Neural crest cell (in vitro differentiated cells): ENCODE results near the gene ITIH6. TPM values are rescaled to one million over a fixed set of nuclear protein-coding genes. Genes with fewer than 3 reads are reported as not detected.
"Not testable (repeated sequence)": the region's sequence is repeated elsewhere in the genome, so short reads cannot be mapped to it uniquely, and the experiment has no call there.

Experiments
- DNase-seq: peaks from one replicate; pipeline ENCODE4 v3.0.0; 2021; ENCODE audit warnings: low read depth, mixed read lengths, low spot score
- H3K27ac Mint-ChIP-seq: one replicate; pipeline ENCODE4 v1.8.0; 2021; ENCODE audit warnings: mild to moderate bottlenecking, mixed read lengths; ENCODE audit not compliant: unreplicated experiment
- H3K27me3 Mint-ChIP-seq: 2 replicates; pipeline ENCODE4 v1.8.0; 2021; ENCODE audit warnings: low read depth, mild to moderate bottlenecking, mixed read lengths
- H3K36me3 Mint-ChIP-seq: 2 replicates; pipeline ENCODE4 v1.8.0; 2021; ENCODE audit warnings: low read depth, mild to moderate bottlenecking, mixed read lengths
- H3K4me1 Mint-ChIP-seq: 2 replicates; pipeline ENCODE4 v1.8.0; 2021; ENCODE audit warnings: mixed read lengths
- H3K4me3 Mint-ChIP-seq: one replicate; pipeline ENCODE4 v1.8.0; 2021; ENCODE audit warnings: mild to moderate bottlenecking, mixed read lengths
- H3K9me3 Mint-ChIP-seq: 2 replicates; pipeline ENCODE4 v1.8.0; 2021; ENCODE audit warnings: mixed read lengths
- CTCF ChIP-seq: fragments of 200-600 bp; sonication (generic); conservative IDR thresholded peaks from 2 replicates; pipeline ENCODE4 v1.5.0; 2021; ENCODE audit warnings: antibody characterized with exemption, mild to moderate bottlenecking
- total RNA-seq: library from RNA; stranded (reverse); gene quantifications from 2 replicates; pipeline ENCODE4 v1.2.1, GENCODE V29; 2021

The ITIH6 gene
- total RNA-seq, 1 donor from 2014 or later: 0.30 TPM

GRCh38 chrX:54785901-54786300, 12.2 kb downstream of the ITIH6 start:
- H3K27ac Mint-ChIP-seq: peak overlapping the region; percentile 74
- no peak overlapping the region for H3K4me3 Mint-ChIP-seq
- no peaks in the 10 kb centered on the region for H3K27me3 Mint-ChIP-seq
- peaks cover 37% of the 10 kb centered on the region for H3K9me3 Mint-ChIP-seq
- H3K36me3 Mint-ChIP-seq: peaks cover 8% of the 10 kb centered on the region
- TF ChIP-seq CTCF: peak; percentile 32
- no peak for DNase-seq
- H3K4me1 Mint-ChIP-seq: peaks cover 15% of the 10 kb centered on the region

- TF ChIP-seq CTCF: no peak
- no peak for DNase-seq
- Mint-ChIP-seq H3K9me3 (peaks cover 23% of the 10 kb centered on the region), H3K36me3 (peaks cover 3% of the 10 kb centered on the region), H3K27me3 (no peaks in the 10 kb centered on the region), H3K27ac (no peak overlapping the region), H3K4me1 (peaks cover 26% of the 10 kb centered on the region), H3K4me3 (no peak overlapping the region)
Observed at GRCh38 chrX:54776987-54777672, 20.9 kb downstream of the ITIH6 start.

- no peak overlapping the region for H3K4me3 Mint-ChIP-seq
- H3K4me1 Mint-ChIP-seq: peaks cover 26% of the 10 kb centered on the region
- H3K36me3 Mint-ChIP-seq: peaks cover 6% of the 10 kb centered on the region
- peaks cover 19% of the 10 kb centered on the region for H3K9me3 Mint-ChIP-seq
- TF ChIP-seq CTCF: no peak
- peak overlapping the region; percentile 92 for H3K27ac Mint-ChIP-seq
- H3K27me3 Mint-ChIP-seq: no peaks in the 10 kb centered on the region
- DNase-seq: no peak
Observed at GRCh38 chrX:54776061-54776460, 22.0 kb downstream of the ITIH6 start.

DNA sequence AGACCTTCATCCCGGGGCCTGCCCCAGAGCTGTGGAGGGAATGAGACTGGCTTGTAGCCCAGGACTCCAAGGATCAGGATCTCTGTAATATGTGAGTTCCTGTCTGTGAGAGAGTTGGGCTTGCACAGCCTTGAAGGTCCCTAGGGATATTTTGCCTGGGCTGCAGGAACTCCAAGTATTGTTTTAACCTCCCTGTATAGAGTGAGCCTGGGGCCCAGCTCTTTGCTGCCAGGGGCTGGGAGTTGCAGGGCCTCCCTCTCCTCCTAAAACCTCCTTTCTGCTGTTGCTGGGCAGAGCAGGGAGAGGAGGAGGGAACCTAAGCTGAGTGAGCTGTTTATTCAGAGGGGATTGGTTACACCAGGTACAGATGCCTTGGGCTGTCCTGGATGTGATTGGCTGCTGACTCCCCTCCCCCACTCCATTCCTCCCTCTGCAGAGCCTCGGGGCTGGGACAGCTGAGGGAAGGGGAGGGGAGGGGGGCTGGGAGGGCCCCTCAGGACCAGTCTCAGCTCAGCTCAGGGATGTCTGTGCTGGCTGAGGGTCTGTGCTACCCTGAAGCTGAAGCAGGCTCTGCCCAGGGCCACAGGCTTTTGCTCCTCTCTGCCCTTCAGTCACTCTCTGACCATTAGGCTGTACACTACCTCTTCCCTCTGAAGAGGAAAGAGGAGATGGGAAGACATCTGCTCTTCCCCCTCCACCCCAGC, 23.5 kb downstream of the ITIH6 start:
- Mint-ChIP-seq H3K9me3 (peaks cover 18% of the 10 kb centered on the region), H3K4me3 (peak overlapping the region; percentile 73), H3K27ac (peak overlapping the region; percentile 95), H3K4me1 (peaks cover 30% of the 10 kb centered on the region), H3K36me3 (peaks cover 12% of the 10 kb centered on the region)
- not testable (repeated sequence) for H3K27me3 Mint-ChIP-seq
- DNase-seq: peak; percentile 18

DNA sequence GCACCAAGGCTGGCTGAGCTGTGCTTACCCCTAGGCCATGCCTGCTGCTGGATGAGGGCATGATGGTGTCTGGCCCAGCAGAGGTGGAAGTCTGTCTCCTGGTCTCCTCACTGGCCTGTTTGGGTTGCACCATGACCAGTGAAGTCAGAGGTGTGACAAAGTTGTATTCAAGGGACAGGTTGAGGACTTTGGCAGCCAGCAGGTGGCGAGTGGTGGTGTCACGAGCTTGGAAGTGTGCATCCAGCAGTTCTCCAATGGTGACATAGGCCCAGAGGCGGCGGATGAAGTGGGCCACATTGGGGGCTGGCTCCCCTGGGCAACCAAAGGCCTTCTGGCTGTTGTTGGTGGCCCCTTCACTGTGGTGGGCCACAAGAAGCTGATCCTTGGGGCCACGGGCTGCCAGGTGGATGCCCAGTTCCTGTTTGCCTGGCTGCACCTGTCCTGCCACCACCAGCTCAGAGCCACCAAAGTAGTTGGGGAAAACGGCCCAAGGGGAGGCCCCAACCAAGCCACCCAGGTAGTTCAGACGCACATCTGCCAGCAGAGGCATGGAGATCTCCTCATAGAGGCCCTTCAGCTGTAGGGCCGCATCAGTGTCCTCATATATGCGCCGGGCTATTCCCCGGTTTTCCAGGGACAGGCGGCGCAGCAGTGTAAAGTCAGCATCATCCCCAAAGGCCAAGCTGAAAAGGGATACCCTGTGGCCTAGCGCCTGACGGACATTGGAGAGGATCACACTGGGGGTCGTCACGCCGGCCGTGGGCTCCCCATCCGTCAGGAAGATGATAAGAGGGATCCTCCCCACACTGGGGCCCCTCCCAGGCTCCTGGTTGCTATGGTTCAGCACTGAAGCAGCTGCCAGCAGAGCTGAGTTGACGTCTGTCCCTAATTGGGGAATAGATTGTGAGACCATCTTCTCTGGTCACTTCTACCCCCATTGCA, 39.7 kb downstream of the ITIH6 start:
- Mint-ChIP-seq H3K27me3 (no peaks in the 10 kb centered on the region), H3K9me3 (peaks cover 21% of the 10 kb centered on the region), H3K4me1 (no peaks in the 10 kb centered on the region), H3K4me3 (no peak overlapping the region), H3K36me3 (peaks cover 2% of the 10 kb centered on the region), H3K27ac (no peak overlapping the region)
- no peak for DNase-seq
- TF ChIP-seq CTCF: no peak
